ENCODE data around the gene SLC25A42.
"Not testable (repeated sequence)": the region's sequence is repeated elsewhere in the genome, so short reads cannot be mapped to it uniquely, and the experiment has no call there.

Gene SLC25A42

GRCh38 chr19:19138109-19138981 is 74.6 kb downstream of the SLC25A42 start, which contains the start of gene TMEM161A:
TSS of gene TMEM161A (minus strand) at chr19:19138478. CDS start at chr19:19138428, 50 bp downstream.
- peak; percentile 99 for FAIRE-seq
- 0 out of 2 replicates have a peak, but pooled peaks have one; percentile 33 for TF ChIP-seq POLR2AphosphoS5 (IDR thresholded peaks at IDR 0.05; ENCODE audit: low read depth, low read length)
- TF ChIP-seq POU2F2 (IDR thresholded peaks at IDR 0.05; ENCODE audit: low read depth, low read length), result 0 out of 2 replicates have a peak, but pooled peaks have one; percentile 33
- peak; percentile 69; the same call in 1 of the 2 replicates for TF ChIP-seq POLR2A (IDR thresholded peaks at IDR 0.05; ENCODE audit: low read depth, low read length)
- no peak for TF ChIP-seq TAF1 (IDR thresholded peaks at IDR 0.05; ENCODE audit: low read depth, low read length)
- DNase-seq (ENCODE audit: insufficient read length, low spot score), result peak; percentile 99

GRCh38 chr19:19139876-19140229 is 76.1 kb downstream of the SLC25A42 start:
- FAIRE-seq (no peak), DNase-seq (ENCODE audit: insufficient read length, low spot score) (no peak)
- TF ChIP-seq SPI1 (IDR thresholded peaks at IDR 0.05; ENCODE audit: low read depth, low read length), result no peak

- DNase-seq (ENCODE audit: insufficient read length, low spot score) (no peak), FAIRE-seq (no peak)
- TF ChIP-seq TAF1 (IDR thresholded peaks at IDR 0.05; ENCODE audit: low read depth, low read length), result no peak
- TF ChIP-seq SPI1 (IDR thresholded peaks at IDR 0.05; ENCODE audit: low read depth, low read length), result no peak
- no peak for TF ChIP-seq POU2F2 (IDR thresholded peaks at IDR 0.05; ENCODE audit: low read depth, low read length)
- TF ChIP-seq POLR2A (IDR thresholded peaks at IDR 0.05; ENCODE audit: low read depth, low read length), result no peak
- TF ChIP-seq PAX5 (IDR thresholded peaks at IDR 0.05; ENCODE audit: insufficient read depth, low read length, severe bottlenecking), result no peak
- TF ChIP-seq POLR2AphosphoS5 (IDR thresholded peaks at IDR 0.05; ENCODE audit: low read depth, low read length), result no peak
These were observed 76.7 kb downstream of the SLC25A42 start for GRCh38 chr19:19140476-19140875.

- FAIRE-seq (no peak), DNase-seq (ENCODE audit: insufficient read length, low spot score) (no peak)
- no peak for TF ChIP-seq TAF1 (IDR thresholded peaks at IDR 0.05; ENCODE audit: low read depth, low read length)
- TF ChIP-seq SPI1 (IDR thresholded peaks at IDR 0.05; ENCODE audit: low read depth, low read length), result no peak
- TF ChIP-seq POLR2AphosphoS5 (IDR thresholded peaks at IDR 0.05; ENCODE audit: low read depth, low read length), result no peak
- no peak for TF ChIP-seq POLR2A (IDR thresholded peaks at IDR 0.05; ENCODE audit: low read depth, low read length)
- no peak for TF ChIP-seq PAX5 (IDR thresholded peaks at IDR 0.05; ENCODE audit: insufficient read depth, low read length, severe bottlenecking)
- TF ChIP-seq POU2F2 (IDR thresholded peaks at IDR 0.05; ENCODE audit: low read depth, low read length), result no peak
These were observed 78.6 kb downstream of the SLC25A42 start for GRCh38 chr19:19142347-19142746.

- DNase-seq (ENCODE audit: insufficient read length, low spot score), result no peak
- no peak for TF ChIP-seq TAF1 (IDR thresholded peaks at IDR 0.05; ENCODE audit: low read depth, low read length)
- TF ChIP-seq PAX5 (IDR thresholded peaks at IDR 0.05; ENCODE audit: insufficient read depth, low read length, severe bottlenecking), result no peak
- no peak for TF ChIP-seq POLR2AphosphoS5 (IDR thresholded peaks at IDR 0.05; ENCODE audit: low read depth, low read length)
- TF ChIP-seq POU2F2 (IDR thresholded peaks at IDR 0.05; ENCODE audit: low read depth, low read length), result no peak
- no peak for TF ChIP-seq POLR2A (IDR thresholded peaks at IDR 0.05; ENCODE audit: low read depth, low read length)
- TF ChIP-seq SPI1 (IDR thresholded peaks at IDR 0.05; ENCODE audit: low read depth, low read length), result no peak
- FAIRE-seq, result no peak
These were observed 81.5 kb downstream of the SLC25A42 start for GRCh38 chr19:19145281-19145680.

- FAIRE-seq, result peak; percentile 73
- no peak for TF ChIP-seq SPI1 (IDR thresholded peaks at IDR 0.05; ENCODE audit: low read depth, low read length)
- no peak for TF ChIP-seq POU2F2 (IDR thresholded peaks at IDR 0.05; ENCODE audit: low read depth, low read length)
- no peak for TF ChIP-seq TAF1 (IDR thresholded peaks at IDR 0.05; ENCODE audit: low read depth, low read length)
- no peak for TF ChIP-seq POLR2A (IDR thresholded peaks at IDR 0.05; ENCODE audit: low read depth, low read length)
- no peak for TF ChIP-seq POLR2AphosphoS5 (IDR thresholded peaks at IDR 0.05; ENCODE audit: low read depth, low read length)
- TF ChIP-seq PAX5 (IDR thresholded peaks at IDR 0.05; ENCODE audit: insufficient read depth, low read length, severe bottlenecking), result no peak
- DNase-seq (ENCODE audit: insufficient read length, low spot score), result peak; percentile 83
These were observed 82.2 kb downstream of the SLC25A42 start for GRCh38 chr19:19145684-19146608.

- DNase-seq (ENCODE audit: insufficient read length, low spot score) (no peak), FAIRE-seq (peak; percentile 26)
- TF ChIP-seq SPI1 (IDR thresholded peaks at IDR 0.05; ENCODE audit: low read depth, low read length), result no peak
- no peak for TF ChIP-seq POLR2A (IDR thresholded peaks at IDR 0.05; ENCODE audit: low read depth, low read length)
- TF ChIP-seq PAX5 (IDR thresholded peaks at IDR 0.05; ENCODE audit: insufficient read depth, low read length, severe bottlenecking), result no peak
- TF ChIP-seq POLR2AphosphoS5 (IDR thresholded peaks at IDR 0.05; ENCODE audit: low read depth, low read length), result no peak
- TF ChIP-seq POU2F2 (IDR thresholded peaks at IDR 0.05; ENCODE audit: low read depth, low read length), result no peak
- no peak for TF ChIP-seq TAF1 (IDR thresholded peaks at IDR 0.05; ENCODE audit: low read depth, low read length)
These were observed 83.1 kb downstream of the SLC25A42 start for GRCh38 chr19:19146865-19147264.

- DNase-seq (ENCODE audit: insufficient read length, low spot score) (no peak), FAIRE-seq (no peak)
These were observed 83.5 kb downstream of the SLC25A42 start for GRCh38 chr19:19147344-19147743.

GRCh38 chr19:19148504-19148903 is 84.7 kb downstream of the SLC25A42 start:
- FAIRE-seq; DNase-seq (ENCODE audit: insufficient read length, low spot score): not testable (repeated sequence)

More at GRCh38 chr19:19147344-19147743, 83.5 kb downstream of the SLC25A42 start:
- TF ChIP-seq SPI1 (IDR thresholded peaks at IDR 0.05; ENCODE audit: low read depth, low read length) (no peak), POLR2A (IDR thresholded peaks at IDR 0.05; ENCODE audit: low read depth, low read length) (no peak), TAF1 (IDR thresholded peaks at IDR 0.05; ENCODE audit: low read depth, low read length) (no peak), PAX5 (IDR thresholded peaks at IDR 0.05; ENCODE audit: insufficient read depth, low read length, severe bottlenecking) (no peak), POU2F2 (IDR thresholded peaks at IDR 0.05; ENCODE audit: low read depth, low read length) (no peak), POLR2AphosphoS5 (IDR thresholded peaks at IDR 0.05; ENCODE audit: low read depth, low read length) (no peak)

Data from GM12891 (cell line).